HG03378 (cell line): Measurements from ENCODE around the gene KIAA1958.

Experiments
- ATAC-seq: cut with Tn5 transposase; IDR thresholded peaks from one replicate; pipeline ENCODE4 v1.9.1; 2021; ENCODE audit warnings: mild to moderate bottlenecking, moderate library complexity; ENCODE audit not compliant: unreplicated experiment

Gene KIAA1958

DNA sequence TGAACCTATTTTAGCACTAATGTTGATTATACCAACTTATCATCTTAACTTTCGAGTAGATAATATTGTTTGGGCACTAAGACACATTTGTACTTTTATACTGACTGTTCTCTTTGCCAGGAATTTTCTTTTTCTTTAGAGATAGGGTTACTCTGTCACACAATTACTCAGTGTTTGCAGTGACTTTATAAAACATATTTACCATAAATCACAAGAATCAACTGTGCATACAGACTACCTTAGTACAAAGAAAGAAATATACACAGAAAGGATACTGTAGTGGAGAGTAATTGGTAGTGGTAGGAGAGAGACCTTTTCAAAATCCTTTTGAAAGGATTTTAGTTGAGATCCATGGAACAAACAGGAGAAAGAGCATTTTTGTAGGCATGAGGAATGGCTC lies 40.3 kb downstream of the KIAA1958 start:
- no peak for ATAC-seq

DNA sequence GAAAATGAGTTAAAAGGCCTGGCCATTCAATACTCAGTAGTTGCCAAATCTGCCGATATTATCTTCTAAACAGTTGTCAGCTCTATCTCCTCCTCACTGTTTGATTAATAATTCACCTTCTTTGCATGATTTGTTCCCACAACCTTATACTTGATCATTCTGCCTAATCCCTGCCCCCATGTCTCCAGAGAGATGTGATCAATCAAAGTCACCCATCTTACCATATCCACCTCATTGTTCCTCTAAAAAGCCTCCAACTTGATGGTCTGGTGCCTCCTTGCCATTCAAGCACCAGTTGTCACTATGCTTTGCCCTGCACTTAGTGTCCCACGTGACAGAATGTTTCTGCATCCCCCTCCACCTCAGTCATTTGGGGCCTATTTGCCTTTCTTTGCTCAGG lies 41.3 kb downstream of the KIAA1958 start:
- ATAC-seq = no peak

GRCh38 chr9:112529316-112529715 lies 42.7 kb downstream of the KIAA1958 start:
- ATAC-seq = no peak

DNA sequence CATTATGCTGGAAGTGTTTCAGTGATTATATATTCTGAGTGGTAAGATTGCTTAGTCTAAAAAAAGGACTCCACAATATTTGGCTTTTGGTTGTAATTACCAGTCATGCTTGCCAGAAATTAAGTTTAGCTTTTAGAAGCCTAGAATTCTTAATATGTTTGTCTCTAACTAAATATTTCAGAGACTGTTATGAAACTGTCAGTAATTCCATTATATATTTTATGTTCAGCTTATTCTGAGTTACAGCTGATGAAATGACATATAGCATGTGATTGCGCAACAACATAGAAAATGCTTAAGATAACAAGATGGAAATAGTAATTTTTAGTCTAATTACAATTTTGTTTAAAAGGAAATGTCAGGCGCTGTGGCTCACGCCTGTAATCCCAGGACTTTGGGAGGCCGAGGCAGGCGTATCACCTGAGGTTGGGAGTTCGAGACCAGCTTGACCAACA lies 44.2 kb downstream of the KIAA1958 start:
- ATAC-seq = no peak

DNA sequence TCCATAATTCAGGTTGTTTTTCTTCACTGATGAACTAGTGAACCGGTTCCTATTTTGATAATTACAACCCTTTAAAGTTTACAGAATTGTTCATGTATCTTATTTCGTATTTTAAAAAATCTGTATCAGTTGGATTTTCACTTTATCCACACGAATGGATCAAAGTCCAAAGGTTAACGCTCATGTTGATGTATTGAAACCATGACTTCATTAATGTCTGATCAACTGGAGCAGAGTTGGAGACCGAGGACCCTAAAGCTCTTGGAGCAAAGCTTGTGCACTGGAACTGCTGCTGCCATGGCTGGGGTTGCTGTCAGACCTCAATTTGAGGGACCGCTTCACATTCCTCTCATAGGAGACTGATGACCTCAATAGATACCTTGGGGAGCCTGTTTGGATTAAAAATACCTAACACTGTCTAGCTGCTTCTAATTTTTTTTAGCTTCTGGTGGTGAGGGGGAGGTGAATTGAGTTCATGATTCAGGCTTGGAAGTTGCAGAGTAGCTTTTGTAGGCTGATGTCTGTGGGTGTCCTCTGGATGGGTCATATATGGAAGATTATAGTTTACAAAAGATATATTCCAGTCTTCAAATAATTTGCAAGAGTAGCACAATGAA lies 45.1 kb downstream of the KIAA1958 start:
- ATAC-seq = no peak

DNA sequence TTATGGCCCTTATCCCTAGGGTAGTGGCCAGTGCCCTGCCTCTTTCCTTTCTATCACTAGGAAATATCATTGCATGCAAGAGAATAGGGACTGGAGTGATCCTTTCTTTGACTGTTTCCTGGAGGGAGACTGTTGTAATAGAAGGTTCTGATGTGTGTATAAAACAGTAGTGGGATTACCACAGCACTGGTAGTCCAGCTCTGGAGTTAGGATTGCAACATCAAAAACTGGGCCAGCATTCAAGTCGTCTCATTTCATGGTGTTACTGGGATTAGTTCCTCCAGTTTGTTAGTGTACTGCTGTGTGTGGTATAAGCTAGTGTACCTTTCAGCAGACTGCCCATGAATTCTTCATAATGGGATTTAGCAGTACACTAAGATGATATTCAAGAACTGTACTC lies 45.8 kb downstream of the KIAA1958 start:
- no peak for ATAC-seq

DNA sequence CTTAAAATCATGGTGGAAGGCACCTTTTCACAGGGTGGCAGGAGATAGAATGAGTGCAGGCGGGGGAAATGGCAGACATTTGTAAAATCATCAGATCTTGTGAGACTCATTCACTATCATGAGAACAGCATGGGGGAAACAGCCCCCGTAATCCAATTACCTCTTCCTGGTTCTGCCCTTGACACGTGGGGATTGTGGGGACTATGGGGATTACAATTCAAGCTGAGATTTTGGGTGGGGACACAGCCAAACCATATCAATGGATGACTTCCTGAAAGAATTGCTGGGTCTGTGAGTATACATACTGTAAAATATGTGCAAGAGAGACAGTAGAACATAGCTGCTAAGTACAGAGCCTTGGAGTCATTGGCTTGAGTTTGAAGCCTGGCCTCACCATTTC lies 47.0 kb downstream of the KIAA1958 start:
- ATAC-seq = no peak

- no peak for ATAC-seq
Measured at GRCh38 chr9:112535301-112535700, 48.7 kb downstream of the KIAA1958 start.

DNA sequence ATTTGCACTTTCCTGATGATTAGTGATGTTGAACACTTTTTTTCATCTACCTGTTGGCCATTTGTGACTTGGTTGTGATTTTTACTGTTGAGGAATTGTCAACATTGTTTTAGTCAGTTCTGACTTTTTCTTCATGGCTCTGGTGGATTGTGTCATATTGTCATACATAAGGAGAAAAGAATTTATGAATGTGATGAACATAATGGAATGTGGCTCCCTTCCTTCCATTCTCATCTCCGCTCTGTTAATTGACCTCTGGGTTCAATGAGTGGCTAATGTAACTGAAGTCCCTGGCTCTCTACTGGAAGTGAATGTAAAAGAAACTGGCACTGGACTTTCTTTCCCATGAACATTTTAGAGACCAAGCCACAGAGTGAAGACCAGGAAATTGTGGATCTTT lies 49.2 kb downstream of the KIAA1958 start:
- no peak for ATAC-seq

GRCh38 chr9:112537561-112537960 lies 50.9 kb downstream of the KIAA1958 start:
- no peak for ATAC-seq

DNA sequence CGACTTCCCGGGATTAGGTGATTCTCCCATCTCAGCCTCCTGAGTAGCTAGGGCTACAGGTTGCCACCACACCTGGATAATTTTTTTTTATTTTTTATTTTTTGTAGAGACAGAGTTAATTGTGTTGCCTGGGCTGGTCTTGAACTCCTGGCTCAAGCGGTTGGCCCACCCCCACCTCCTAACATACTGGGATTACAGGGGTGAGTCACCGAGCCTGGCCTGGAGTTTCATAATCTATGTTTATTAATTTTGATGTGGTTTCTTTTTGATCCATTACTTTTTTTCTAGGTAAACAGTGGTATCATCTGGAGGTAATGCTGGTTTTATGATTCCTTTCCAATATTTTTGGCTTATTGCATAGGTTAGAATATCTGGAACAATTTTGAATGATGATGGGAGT lies 54.2 kb downstream of the KIAA1958 start:
- no peak for ATAC-seq

DNA sequence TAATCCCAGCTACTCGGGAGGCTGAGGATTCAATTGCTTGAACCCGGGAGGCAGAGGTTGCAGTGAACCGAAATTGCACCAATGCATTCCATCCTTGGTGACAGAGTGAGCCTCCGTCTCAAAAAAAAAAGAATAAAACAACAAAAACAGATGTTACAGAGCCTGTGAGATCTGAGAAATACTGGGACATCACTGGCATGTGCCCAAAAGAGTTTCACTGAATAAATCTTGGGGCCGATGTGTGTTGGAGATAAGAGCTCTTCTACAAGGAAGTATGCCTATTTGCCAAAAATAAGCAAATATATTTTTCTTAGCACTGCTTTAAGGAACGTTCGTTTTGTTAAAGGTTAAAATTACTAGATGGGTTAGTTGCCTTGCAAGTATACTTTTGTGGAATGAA lies 55.1 kb downstream of the KIAA1958 start:
- ATAC-seq = no peak

GRCh38 chr9:112542593-112543292 lies 56.1 kb downstream of the KIAA1958 start:
- ATAC-seq = no peak

GRCh38 chr9:112544477-112544876 lies 57.9 kb downstream of the KIAA1958 start:
- ATAC-seq = no peak

DNA sequence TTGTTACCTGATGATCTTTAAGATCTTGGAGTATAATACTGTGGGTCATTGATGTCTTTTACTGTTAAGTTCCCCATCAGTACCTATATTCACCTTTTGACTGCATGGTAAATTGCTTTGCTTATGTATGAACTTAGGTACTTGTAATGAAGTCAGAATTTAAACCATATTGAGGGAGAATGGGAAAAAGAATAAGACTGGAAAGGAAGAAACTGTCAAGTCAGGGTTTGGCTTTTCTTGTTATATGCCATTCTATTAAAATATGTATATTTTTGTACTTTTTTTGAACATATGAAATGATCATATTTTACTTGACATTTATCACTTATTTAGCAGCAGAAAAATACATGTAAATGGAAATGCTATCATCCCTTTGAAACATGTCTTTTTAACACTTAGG lies 58.6 kb downstream of the KIAA1958 start:
- ATAC-seq = no peak

- no peak for ATAC-seq
Measured at GRCh38 chr9:112546149-112547012, 59.8 kb downstream of the KIAA1958 start.

GRCh38 chr9:112548051-112548440 lies 61.4 kb downstream of the KIAA1958 start:
- ATAC-seq = no peak

DNA sequence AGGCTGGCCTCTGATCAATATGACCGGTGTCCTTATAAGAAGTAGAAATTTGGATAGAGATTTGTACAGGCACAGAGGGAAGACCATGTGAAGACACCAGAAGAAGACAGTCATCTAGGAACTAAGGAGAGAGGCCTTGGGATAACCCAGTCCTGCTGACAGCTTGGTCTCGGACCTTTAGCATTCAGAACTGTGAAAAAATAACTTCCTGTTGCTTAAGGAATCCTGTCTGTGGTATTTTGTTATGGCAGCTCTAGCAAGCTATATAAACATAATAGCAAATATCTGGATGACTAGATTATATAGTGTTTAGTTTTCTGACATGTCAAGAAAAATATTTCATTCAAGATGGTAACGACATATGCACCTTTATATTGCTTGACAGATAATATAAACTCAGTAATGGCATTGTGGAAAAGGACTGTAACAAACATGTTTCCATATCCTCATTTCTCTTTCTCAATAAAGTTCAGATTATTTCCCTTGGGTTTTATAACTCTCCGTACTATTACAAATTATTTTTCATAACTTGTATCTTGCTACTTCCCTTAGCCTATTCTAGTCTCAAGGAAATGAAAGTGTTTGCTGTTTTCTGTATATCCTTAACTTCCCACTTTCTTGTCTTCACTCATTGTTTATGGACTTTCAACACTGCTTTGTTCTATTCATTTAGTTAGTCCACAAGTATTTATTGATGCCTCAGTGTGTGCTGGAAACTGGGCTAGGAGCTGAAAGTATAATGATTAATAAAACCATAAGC lies 62.4 kb downstream of the KIAA1958 start:
- no peak for ATAC-seq

- ATAC-seq = no peak
Measured at GRCh38 chr9:112550531-112550930, 63.9 kb downstream of the KIAA1958 start.

DNA sequence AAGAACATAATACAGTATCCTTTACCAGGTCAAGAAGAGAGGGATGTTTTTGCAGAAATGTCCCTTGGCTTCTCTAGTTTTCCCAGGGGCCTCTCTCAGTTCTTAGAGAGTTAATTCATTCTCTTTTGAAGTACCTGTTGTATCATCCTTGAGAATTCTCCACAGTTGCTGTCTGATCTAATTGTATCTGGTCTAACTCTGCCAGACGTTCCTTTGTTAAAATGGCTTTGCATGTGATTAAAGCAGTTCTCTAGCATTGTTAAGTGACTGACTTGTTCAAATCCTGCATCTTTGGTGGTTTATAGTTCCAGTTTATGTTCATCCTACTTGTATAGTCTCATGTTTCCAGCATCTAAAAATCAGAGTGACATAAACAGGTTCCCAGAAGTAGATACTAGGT lies 65.0 kb downstream of the KIAA1958 start:
- ATAC-seq = no peak
